ENCODE data around the gene PIAS1.

DNA sequence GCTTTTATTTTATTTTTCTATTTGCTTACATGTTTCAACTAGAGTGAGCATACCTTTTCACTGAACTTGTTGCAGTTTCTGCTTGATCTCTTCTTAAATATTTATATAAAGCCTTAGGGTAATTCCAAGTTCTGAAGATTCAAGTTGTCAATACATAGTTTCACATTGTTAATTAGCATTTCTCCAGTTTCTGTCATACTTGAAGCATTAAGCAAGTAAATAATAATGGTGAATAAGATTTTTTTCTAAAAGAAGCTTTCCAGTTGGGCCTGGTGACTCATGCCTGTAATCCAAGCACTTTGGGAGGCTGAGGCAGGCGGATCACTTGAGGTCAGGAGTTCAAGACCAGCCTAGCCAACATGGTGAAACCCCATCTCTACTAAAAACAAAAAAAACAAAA lies 97.2 kb downstream of the PIAS1 start:
- TF ChIP-seq, protein P1, sequence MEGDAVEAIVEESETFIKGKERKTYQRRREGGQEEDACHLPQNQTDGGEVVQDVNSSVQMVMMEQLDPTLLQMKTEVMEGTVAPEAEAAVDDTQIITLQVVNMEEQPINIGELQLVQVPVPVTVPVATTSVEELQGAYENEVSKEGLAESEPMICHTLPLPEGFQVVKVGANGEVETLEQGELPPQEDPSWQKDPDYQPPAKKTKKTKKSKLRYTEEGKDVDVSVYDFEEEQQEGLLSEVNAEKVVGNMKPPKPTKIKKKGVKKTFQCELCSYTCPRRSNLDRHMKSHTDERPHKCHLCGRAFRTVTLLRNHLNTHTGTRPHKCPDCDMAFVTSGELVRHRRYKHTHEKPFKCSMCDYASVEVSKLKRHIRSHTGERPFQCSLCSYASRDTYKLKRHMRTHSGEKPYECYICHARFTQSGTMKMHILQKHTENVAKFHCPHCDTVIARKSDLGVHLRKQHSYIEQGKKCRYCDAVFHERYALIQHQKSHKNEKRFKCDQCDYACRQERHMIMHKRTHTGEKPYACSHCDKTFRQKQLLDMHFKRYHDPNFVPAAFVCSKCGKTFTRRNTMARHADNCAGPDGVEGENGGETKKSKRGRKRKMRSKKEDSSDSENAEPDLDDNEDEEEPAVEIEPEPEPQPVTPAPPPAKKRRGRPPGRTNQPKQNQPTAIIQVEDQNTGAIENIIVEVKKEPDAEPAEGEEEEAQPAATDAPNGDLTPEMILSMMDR (conservative IDR thresholded peaks at IDR 0.05 in 1 of 2, IDR thresholded peaks at IDR 0.05 in 1 of 2; ENCODE audit: extremely low read depth in 1 of 2, insufficient read depth in 1 of 2, low read depth in 1 of 2, low read length in 2 of 2): no peak
- TF ChIP-seq EZH2 (IDR thresholded peaks at IDR 0.05; ENCODE audit: borderline replicate concordance, low read length): no peak
